Hepatocyte (in vitro differentiated cells): Measurements from ENCODE around the gene NDUFV2. TPM values are rescaled to one million over a fixed set of nuclear protein-coding genes. Genes with fewer than 3 reads are reported as not detected.

ENCODE experiments used
- DNase-seq: peaks from one replicate; pipeline ENCODE4 v3.0.0-alpha.2; 2016; ENCODE audit warnings: low spot score
- H2AFZ ChIP-seq: fragments of 200-600 bp; sonication (generic); 2 replicates; pipeline ENCODE4 v1.6.0; 2016; ENCODE audit warnings: antibody characterized with exemption, mild to moderate bottlenecking
- H3K27ac ChIP-seq: fragments of 200-600 bp; sonication (generic); 2 replicates; pipeline ENCODE4 v1.5.1; 2016; ENCODE audit warnings: mild to moderate bottlenecking
- H3K27me3 ChIP-seq: fragments of 200-600 bp; sonication (generic); 2 replicates; pipeline ENCODE4 v1.6.1; 2016
- H3K36me3 ChIP-seq: fragments of 200-600 bp; sonication (generic); replicated peaks from 2 replicates; pipeline ENCODE4 v1.5.1; 2016; ENCODE audit warnings: low read depth; ENCODE audit not compliant: insufficient read depth
- H3K4me1 ChIP-seq: fragments of 200-600 bp; sonication (generic); 2 replicates; pipeline ENCODE4 v1.5.1; 2016; ENCODE audit warnings: mild to moderate bottlenecking, moderate library complexity; ENCODE audit not compliant: insufficient read depth
- H3K4me2 ChIP-seq: fragments of 200-600 bp; sonication (generic); 2 replicates; pipeline ENCODE4 v1.6.0; 2016
- H3K4me3 ChIP-seq: fragments of 200-600 bp; sonication (generic); 2 replicates; pipeline ENCODE4 v1.5.1; 2016; ENCODE audit warnings: mild to moderate bottlenecking
- H3K79me2 ChIP-seq: fragments of 200-600 bp; sonication (generic); 2 replicates; pipeline ENCODE4 v1.6.0; 2017; ENCODE audit warnings: mild to moderate bottlenecking
- H3K9me2 ChIP-seq: fragments of 200-600 bp; sonication (generic); replicated peaks from 2 replicates; pipeline ENCODE4 v1.6.0; 2017; ENCODE audit warnings: mild to moderate bottlenecking; ENCODE audit not compliant: insufficient read depth
- H3K9me3 ChIP-seq: fragments of 200-600 bp; sonication (generic); 2 replicates; pipeline ENCODE4 v1.5.1; 2016; ENCODE audit warnings: low read depth, mild to moderate bottlenecking
- H4K20me1 ChIP-seq: fragments of 200-600 bp; sonication (generic); 2 replicates; pipeline ENCODE4 v1.6.0; 2016; ENCODE audit warnings: mild to moderate bottlenecking; ENCODE audit not compliant: insufficient read depth, poor library complexity, severe bottlenecking
- EZH2 ChIP-seq: fragments of 200-600 bp; sonication (generic); IDR thresholded peaks from 2 replicates; pipeline ENCODE4 v1.6.1; 2016; ENCODE audit warnings: antibody characterized with exemption, mild to moderate bottlenecking, borderline replicate concordance
- EZH2phosphoT487 ChIP-seq: fragments of 200-600 bp; sonication (generic); IDR thresholded peaks from one replicate; pipeline ENCODE4 v1.6.1; 2018; ENCODE audit warnings: antibody characterized with exemption, mild to moderate bottlenecking, low read depth, moderate library complexity; ENCODE audit not compliant: unreplicated experiment, severe bottlenecking
- WGBS: methylation state at CpG from one replicate; pipeline ENCODE4 v1.1.6; 2016; ENCODE audit warnings: low lambda C conversion rate; ENCODE audit errors: missing lambda C conversion rate; 5-methylcytosine and 5-hydroxymethylcytosine counted together
- polyA plus RNA-seq: library from polyadenylated mRNA; unstranded; fragments of >200 nt; fragmentation: Nextera tagmentation; extraction: Ambion mirVana; gene quantifications from 2 replicates; pipeline ENCODE4 v1.2.1, GENCODE V29; 2016
- total RNA-seq: library from RNA; depleted of rRNA; stranded (reverse); fragments of >200 nt; gene quantifications from 2 replicates; pipeline ENCODE4 v1.2.3, GENCODE V29; 2014
- TF ChIP-seq, protein P1 (sequence below): fragments of 200-600 bp; sonication (generic); IDR thresholded peaks from 2 replicates; pipeline ENCODE4 v1.5.1; 2016; ENCODE audit warnings: antibody characterized with exemption, mild to moderate bottlenecking; ENCODE audit not compliant: poor library complexity

NDUFV2 gene
- total and polyA plus RNA-seq, 2 experiments from 2014 or later = 178 to 238 TPM

DNA sequence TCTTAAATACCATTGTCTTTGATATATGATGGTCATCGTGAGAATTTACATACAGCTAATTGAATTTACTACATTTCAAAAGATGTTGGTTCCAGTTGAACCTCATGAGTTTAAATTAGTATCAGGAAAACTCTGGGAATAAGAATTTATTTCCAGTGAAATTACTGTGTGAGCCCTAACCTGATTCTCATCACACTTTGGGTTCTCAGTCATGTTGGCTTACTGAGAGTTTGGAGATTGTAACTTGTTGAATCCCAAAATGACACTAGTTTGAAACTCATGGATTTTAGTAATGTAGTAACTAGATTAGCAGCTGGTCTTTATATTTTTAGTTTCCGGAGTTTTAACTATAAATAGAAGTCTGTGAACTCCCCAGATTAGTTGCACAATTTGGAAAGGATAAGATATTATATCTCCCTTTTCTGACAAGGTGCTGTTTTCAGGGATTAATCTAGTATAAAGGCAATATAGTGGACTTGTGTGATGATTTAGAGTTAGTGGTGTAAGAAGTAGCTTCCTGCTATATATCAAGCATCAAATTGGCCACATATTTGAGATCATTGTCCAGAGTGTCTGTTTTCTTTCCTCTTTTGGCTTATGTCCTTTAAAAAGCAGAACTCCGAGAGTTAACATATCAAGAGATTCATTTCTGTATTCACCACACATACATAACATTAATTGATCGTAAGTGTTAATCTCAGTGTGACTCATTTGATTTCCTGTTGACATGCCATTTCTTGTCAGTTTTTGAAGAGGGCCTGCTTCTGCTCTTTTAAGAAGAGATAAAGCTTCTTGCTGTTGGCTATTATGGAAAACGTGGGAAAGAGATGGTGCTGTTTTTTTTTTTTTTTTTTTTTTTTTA, 15.7 kb downstream of the NDUFV2 start:
- H3K9me2 ChIP-seq = no peaks in the 10 kb centered on the region
- H3K9me3 ChIP-seq = no peaks in the 10 kb centered on the region
- no peak overlapping the region for H3K4me3 ChIP-seq
- TF ChIP-seq EZH2phosphoT487 (no peak), EZH2 (no peak)
- TF ChIP-seq, protein P1, sequence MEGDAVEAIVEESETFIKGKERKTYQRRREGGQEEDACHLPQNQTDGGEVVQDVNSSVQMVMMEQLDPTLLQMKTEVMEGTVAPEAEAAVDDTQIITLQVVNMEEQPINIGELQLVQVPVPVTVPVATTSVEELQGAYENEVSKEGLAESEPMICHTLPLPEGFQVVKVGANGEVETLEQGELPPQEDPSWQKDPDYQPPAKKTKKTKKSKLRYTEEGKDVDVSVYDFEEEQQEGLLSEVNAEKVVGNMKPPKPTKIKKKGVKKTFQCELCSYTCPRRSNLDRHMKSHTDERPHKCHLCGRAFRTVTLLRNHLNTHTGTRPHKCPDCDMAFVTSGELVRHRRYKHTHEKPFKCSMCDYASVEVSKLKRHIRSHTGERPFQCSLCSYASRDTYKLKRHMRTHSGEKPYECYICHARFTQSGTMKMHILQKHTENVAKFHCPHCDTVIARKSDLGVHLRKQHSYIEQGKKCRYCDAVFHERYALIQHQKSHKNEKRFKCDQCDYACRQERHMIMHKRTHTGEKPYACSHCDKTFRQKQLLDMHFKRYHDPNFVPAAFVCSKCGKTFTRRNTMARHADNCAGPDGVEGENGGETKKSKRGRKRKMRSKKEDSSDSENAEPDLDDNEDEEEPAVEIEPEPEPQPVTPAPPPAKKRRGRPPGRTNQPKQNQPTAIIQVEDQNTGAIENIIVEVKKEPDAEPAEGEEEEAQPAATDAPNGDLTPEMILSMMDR = no peak
- DNase-seq = no peak
- H3K36me3 ChIP-seq = no peaks in the 10 kb centered on the region
- H4K20me1 ChIP-seq = peaks cover 59% of the 10 kb centered on the region
- peak overlapping the region; percentile 66 for H3K27ac ChIP-seq
- no peaks in the 10 kb centered on the region for H3K27me3 ChIP-seq
- H3K4me1 ChIP-seq = peaks cover 2% of the 10 kb centered on the region
- H3K79me2 ChIP-seq = peaks cover 95% of the 10 kb centered on the region
- no peak overlapping the region for H3K4me2 ChIP-seq
- 78% methylated on average over 5 of the region's 5 CpGs for WGBS
- H2AFZ ChIP-seq = no peak overlapping the region

GRCh38 chr18:9120796-9121195, 18.3 kb downstream of the NDUFV2 start:
- no peaks in the 10 kb centered on the region for H3K27me3 ChIP-seq
- 92% methylated on average over 1 of the region's 1 CpG for WGBS
- H3K4me3 ChIP-seq = no peak overlapping the region
- H4K20me1 ChIP-seq = peaks cover 38% of the 10 kb centered on the region
- no peak overlapping the region for H3K4me2 ChIP-seq
- H3K36me3 ChIP-seq = no peaks in the 10 kb centered on the region
- DNase-seq = no peak
- peaks cover 2% of the 10 kb centered on the region for H3K4me1 ChIP-seq
- no peaks in the 10 kb centered on the region for H3K9me2 ChIP-seq
- no peaks in the 10 kb centered on the region for H3K9me3 ChIP-seq
- TF ChIP-seq EZH2phosphoT487 = no peak
- TF ChIP-seq EZH2 = no peak
- TF ChIP-seq, protein P1 = no peak
- peaks cover 87% of the 10 kb centered on the region for H3K79me2 ChIP-seq
- no peak overlapping the region for H2AFZ ChIP-seq
- H3K27ac ChIP-seq = no peak overlapping the region

DNA sequence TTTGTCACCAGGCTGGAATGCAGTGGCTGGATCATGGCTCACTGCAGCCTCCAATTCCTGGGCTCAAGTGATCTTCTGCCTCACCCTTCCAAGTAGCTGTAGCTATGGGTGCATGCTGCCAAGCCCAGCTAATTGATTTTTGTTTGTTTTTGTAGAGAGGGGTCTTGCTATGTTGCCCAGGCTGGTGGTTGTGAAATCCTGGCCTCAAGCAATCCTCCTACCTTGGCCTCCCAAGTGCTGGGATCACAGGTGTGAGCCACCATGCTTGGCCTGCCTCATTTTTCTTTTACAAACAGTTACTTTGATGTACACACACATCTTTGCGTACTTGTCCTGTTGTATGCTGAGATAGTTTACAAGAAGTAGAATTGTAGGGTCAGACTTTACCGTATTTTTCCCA, 21.0 kb downstream of the NDUFV2 start:
- TF ChIP-seq, protein P1 = no peak
- TF ChIP-seq EZH2phosphoT487 = no peak
- TF ChIP-seq EZH2 = no peak
- Histone ChIP-seq H3K36me3 (no peaks in the 10 kb centered on the region), H3K4me3 (no peak overlapping the region), H4K20me1 (peaks cover 14% of the 10 kb centered on the region), H3K79me2 (peaks cover 71% of the 10 kb centered on the region), H2AFZ (no peak overlapping the region), H3K4me1 (no peaks in the 10 kb centered on the region), H3K27ac (no peak overlapping the region), H3K4me2 (no peak overlapping the region), H3K27me3 (no peaks in the 10 kb centered on the region), H3K9me2 (no peaks in the 10 kb centered on the region), H3K9me3 (no peaks in the 10 kb centered on the region)
- 100% methylated on average over 2 of the region's 2 CpGs for WGBS
- DNase-seq = no peak
